ENCODE data around the gene MOSMO. TPM values are rescaled to one million over a fixed set of nuclear protein-coding genes. Genes with fewer than 3 reads are reported as not detected.
"Not testable (repeated sequence)": the region's sequence is repeated elsewhere in the genome, so short reads cannot be mapped to it uniquely, and the experiment has no call there.

Gene MOSMO
- total RNA-seq, 1 donor from 2014 or later, result 14.8 TPM

DNA sequence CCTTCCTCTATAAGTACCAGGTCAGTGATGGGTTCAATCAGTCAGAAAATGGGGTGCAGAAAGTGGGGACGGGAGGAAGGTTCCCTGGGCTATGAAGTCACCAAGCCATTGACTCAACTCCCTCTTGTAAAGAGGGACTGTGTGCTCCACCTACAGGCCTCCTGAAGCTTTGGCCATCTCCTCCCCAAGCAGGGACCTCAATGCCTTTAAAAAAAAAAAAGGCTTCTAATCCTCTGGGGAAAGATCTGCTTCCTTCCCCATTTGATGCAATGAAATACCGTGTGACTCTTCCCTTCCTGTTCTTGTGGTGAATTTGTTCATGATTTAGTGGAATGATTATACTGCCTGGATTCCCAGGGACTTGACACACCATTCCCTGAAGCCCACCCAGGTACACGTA lies 115.2 kb downstream of the MOSMO start:
- H3K36me3 Mint-ChIP-seq (ENCODE audit: low read depth), result no peaks in the 10 kb centered on the region
- TF ChIP-seq, protein P1, sequence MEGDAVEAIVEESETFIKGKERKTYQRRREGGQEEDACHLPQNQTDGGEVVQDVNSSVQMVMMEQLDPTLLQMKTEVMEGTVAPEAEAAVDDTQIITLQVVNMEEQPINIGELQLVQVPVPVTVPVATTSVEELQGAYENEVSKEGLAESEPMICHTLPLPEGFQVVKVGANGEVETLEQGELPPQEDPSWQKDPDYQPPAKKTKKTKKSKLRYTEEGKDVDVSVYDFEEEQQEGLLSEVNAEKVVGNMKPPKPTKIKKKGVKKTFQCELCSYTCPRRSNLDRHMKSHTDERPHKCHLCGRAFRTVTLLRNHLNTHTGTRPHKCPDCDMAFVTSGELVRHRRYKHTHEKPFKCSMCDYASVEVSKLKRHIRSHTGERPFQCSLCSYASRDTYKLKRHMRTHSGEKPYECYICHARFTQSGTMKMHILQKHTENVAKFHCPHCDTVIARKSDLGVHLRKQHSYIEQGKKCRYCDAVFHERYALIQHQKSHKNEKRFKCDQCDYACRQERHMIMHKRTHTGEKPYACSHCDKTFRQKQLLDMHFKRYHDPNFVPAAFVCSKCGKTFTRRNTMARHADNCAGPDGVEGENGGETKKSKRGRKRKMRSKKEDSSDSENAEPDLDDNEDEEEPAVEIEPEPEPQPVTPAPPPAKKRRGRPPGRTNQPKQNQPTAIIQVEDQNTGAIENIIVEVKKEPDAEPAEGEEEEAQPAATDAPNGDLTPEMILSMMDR (conservative IDR thresholded peaks at IDR 0.05), result no peak
- no peaks in the 10 kb centered on the region for H3K4me1 Mint-ChIP-seq
- no peak overlapping the region for H3K27ac Mint-ChIP-seq (ENCODE audit: unreplicated experiment)
- DNase-seq (ENCODE audit: low read depth, low spot score), result no peak
- no peaks in the 10 kb centered on the region for H3K9me3 Mint-ChIP-seq
- H3K27me3 Mint-ChIP-seq (ENCODE audit: low read depth), result peaks cover 32% of the 10 kb centered on the region
- no peak overlapping the region for H3K4me3 Mint-ChIP-seq

DNA sequence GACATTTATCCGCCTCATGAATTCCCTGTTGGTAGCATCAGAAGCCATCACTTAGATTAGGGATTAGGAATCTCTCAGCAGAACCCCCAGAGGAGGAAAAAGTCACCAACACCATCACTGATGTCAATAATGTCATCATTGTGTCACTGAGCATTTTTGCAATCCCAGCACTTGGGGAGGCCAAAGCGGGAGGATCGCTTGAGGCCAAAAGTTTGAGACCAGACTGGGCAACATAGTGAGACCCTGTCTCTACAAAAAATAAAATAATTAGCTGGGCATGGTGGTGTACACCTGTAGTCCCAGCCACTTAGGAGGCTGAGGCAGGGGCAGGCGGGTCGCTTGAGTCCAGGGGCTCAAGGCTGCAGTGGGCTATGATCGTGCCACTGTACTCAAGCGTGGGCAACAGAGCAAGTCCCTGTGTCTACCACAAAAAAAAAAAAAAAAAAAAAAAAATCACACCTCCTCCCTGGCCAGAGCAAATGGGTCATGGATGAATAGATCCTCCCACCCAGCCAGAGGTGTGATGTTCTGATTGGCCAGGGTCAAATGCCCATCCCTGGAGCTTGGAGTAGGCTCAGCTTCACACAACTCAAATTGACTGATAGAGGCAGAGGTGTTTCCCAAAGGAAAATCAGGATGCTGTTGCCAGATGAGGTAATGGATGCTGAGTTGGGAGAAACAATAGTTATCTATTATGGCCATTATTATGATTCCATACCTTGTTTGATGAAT lies 116.0 kb downstream of the MOSMO start:
- peaks cover 33% of the 10 kb centered on the region for H3K27me3 Mint-ChIP-seq (ENCODE audit: low read depth)
- no peaks in the 10 kb centered on the region for H3K36me3 Mint-ChIP-seq (ENCODE audit: low read depth)
- no peak for DNase-seq (ENCODE audit: low read depth, low spot score)

DNA sequence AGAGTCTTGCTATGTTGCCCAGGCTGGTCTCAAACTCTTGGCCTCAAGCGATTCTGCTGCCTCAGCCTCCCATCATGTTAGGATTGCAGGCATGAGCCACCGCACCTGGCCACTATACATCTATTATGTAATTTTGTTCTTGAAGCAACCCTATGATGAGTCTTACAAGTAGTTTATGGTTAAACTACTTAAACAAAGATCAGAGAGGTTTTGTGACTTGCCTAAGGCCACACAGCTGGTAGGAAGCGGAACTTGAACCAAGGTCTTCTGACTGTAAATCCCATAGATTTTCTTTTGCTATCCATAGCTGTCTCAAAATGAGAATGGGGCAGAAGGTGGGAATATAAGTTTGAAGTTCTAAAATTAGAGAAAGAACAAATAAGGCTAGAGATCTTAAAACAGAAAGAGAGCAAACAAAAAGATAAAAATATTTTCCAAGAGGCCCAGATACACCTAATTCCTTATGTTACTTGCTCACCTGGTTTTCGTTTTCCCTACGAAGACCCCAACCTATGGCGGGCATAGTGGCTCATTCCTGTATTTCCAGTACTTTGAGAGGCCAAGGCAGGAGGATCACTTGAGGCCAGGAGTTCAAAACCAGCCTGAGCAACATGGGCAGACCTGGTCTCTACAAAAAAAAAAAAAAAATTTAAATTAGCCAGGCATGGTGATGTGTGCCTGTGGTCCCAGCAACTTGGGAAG lies 116.8 kb downstream of the MOSMO start:
- Mint-ChIP-seq H3K36me3 (ENCODE audit: low read depth) (no peaks in the 10 kb centered on the region), H3K27ac (ENCODE audit: unreplicated experiment) (no peak overlapping the region), H3K4me3 (no peak overlapping the region), H3K27me3 (ENCODE audit: low read depth) (peaks cover 36% of the 10 kb centered on the region), H3K9me3 (no peaks in the 10 kb centered on the region), H3K4me1 (no peaks in the 10 kb centered on the region)
- TF ChIP-seq, protein P1 (conservative IDR thresholded peaks at IDR 0.05), result no peak
- no peak for DNase-seq (ENCODE audit: low read depth, low spot score)

More for the DNA sequence above, 116.0 kb downstream of the MOSMO start:
- no peak overlapping the region for H3K4me3 Mint-ChIP-seq
- no peaks in the 10 kb centered on the region for H3K9me3 Mint-ChIP-seq
- no peaks in the 10 kb centered on the region for H3K4me1 Mint-ChIP-seq
- no peak overlapping the region for H3K27ac Mint-ChIP-seq (ENCODE audit: unreplicated experiment)
- TF ChIP-seq, protein P1 (conservative IDR thresholded peaks at IDR 0.05), result no peak

DNA sequence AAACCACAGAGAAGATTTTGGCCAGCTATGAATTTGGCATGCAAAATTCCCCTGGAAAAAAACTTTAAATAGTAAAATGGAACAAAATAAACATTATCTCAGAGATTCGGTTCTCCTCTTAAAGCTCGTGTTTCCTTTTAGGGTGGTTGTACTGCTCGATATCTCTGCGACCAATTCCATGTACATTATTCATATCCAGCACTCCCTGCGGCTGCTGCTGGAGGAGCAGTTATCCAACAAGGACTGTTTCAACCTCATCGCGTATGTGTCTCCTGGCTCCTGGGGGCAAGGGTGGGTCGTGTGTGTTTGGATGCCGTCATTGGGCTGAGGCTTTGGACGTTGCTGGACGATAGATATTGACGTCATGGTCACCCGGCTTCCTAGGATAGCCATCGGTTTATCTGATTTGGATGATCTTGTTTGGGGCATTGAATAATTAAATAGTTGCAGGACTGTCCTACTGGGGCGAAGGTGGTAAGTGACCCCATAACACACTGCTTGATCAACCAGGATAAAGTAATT lies 118.2 kb downstream of the MOSMO start:
- Mint-ChIP-seq H3K4me3 (no peak overlapping the region), H3K4me1 (no peaks in the 10 kb centered on the region), H3K9me3 (no peaks in the 10 kb centered on the region), H3K36me3 (ENCODE audit: low read depth) (no peaks in the 10 kb centered on the region), H3K27me3 (ENCODE audit: low read depth) (peaks cover 34% of the 10 kb centered on the region), H3K27ac (ENCODE audit: unreplicated experiment) (no peak overlapping the region)
- DNase-seq (ENCODE audit: low read depth, low spot score), result no peak
- TF ChIP-seq, protein P1 (conservative IDR thresholded peaks at IDR 0.05), result no peak

DNA sequence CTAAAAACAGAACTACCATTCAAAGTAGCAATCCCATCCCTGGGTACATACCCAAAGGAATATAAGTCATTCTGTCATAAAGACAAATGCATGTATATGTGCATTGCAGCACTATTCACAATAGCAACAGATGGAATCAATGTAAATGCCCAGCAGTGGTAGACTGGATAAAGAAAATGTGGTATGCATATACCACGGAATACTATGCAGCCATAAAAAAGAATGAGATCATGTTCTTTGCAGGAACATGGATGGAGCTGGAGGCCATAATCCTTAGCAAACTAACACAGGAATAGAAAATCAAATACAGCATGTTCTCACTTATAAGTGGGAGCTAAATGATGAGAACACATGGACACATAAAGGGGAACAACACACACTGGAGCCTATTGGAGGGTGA lies 120.6 kb downstream of the MOSMO start:
- DNase-seq (ENCODE audit: low read depth, low spot score); H3K4me3 Mint-ChIP-seq; H3K9me3 Mint-ChIP-seq; H3K4me1 Mint-ChIP-seq; H3K27ac Mint-ChIP-seq (ENCODE audit: unreplicated experiment); H3K36me3 Mint-ChIP-seq (ENCODE audit: low read depth): not testable (repeated sequence)
- H3K27me3 Mint-ChIP-seq (ENCODE audit: low read depth), result peaks cover 19% of the 10 kb centered on the region

DNA sequence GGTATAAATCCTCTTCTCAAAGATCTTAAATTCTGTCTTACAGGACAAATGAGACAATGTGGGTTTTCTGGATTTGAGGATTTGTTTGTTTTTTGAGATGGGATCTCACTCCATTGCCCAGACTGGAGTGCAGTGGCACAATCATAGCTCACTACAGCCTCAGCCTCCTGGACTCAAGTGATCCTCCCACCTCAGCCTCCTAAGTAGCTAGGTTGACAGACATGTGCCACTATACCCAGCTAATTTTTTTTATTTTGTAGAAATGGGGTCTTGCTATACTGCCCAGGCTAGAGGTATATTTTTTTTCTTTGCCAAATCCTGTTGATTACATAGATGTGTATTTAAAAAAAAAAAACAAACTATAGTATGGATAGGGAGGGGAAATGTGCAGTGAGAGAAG lies 122.6 kb downstream of the MOSMO start:
- Mint-ChIP-seq H3K4me1 (no peaks in the 10 kb centered on the region), H3K36me3 (ENCODE audit: low read depth) (no peaks in the 10 kb centered on the region), H3K27ac (ENCODE audit: unreplicated experiment) (no peak overlapping the region), H3K9me3 (no peaks in the 10 kb centered on the region), H3K27me3 (ENCODE audit: low read depth) (peaks cover 18% of the 10 kb centered on the region), H3K4me3 (no peak overlapping the region)
- TF ChIP-seq, protein P1 (conservative IDR thresholded peaks at IDR 0.05), result no peak
- no peak for DNase-seq (ENCODE audit: low read depth, low spot score)
